GM18907 (cell line): Measurements from ENCODE around the gene UBE2H.

Experiments used
- ATAC-seq: cut with Tn5 transposase; IDR thresholded peaks from one replicate; pipeline ENCODE4 v1.9.1; 2021; ENCODE audit warnings: mild to moderate bottlenecking, moderate library complexity; ENCODE audit not compliant: unreplicated experiment

UBE2H gene

GRCh38 chr7:129793506-129794310 lies 159.1 kb downstream of the UBE2H start:
- ATAC-seq, result no peak

GRCh38 chr7:129792721-129793120 lies 160.0 kb downstream of the UBE2H start:
- no peak for ATAC-seq

DNA sequence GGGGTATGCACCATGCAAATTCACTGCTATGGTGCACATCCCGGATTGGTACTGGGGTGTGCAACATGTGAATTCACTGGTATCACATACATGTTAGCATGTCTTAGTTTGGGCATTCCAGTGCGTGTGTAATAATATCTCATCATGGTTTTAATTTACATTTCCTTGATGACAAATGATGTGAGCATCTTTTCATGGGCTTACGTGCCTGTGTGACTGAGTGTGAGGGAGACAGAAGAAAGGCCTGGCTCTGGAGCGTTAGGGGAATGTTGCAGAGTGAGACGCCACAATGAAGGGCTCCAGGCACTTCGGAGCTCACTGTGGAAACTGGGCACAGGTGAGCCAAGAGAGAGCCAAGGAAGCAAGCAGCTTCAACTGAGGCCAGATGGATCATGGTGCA lies 162.6 kb downstream of the UBE2H start:
- no peak for ATAC-seq

DNA sequence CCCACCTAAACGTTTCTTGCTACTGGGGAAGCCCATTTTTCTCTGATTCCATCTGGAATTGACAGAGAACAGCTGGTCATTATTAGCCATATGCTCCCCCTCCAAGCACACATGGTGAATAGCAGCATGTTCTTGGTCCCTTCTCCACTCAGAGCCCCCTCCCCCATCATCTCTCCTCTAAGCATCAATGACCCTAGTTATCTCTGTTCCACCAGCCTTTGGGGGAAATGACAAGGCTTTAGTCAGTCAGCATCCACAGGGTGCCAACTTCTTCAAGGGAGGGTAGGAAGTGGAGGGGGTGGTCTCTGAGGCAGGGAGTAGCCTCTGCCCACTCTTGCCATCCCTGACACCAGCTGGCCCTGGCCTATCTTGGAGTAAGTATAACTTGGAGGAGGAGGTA lies 163.1 kb downstream of the UBE2H start:
- ATAC-seq, result no peak

GRCh38 chr7:129789000-129789399 lies 163.8 kb downstream of the UBE2H start:
- no peak for ATAC-seq

GRCh38 chr7:129786825-129787563 lies 165.8 kb downstream of the UBE2H start:
- ATAC-seq, result no peak

- ATAC-seq, result no peak
Measured at GRCh38 chr7:129785685-129786514, 166.9 kb downstream of the UBE2H start.

GRCh38 chr7:129784783-129785684 lies 167.7 kb downstream of the UBE2H start:
- ATAC-seq, result no peak

DNA sequence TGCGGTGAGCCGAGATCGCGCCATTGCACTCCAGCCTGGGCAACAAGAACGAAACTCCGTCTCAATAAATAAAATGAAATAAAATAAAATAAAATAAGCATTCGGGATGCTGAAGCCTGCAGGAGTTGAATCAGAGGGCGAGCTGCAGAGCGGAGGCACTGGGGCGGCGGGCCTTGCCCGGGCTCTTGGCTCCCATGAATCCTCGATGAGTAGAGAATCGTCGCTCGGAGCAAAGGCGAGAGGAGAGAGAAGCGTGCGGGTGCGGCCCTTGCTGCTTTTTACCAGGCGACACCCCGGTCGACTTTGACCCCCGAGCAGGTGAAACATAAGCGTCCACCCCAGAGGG lies 168.3 kb downstream of the UBE2H start:
- no peak for ATAC-seq

DNA sequence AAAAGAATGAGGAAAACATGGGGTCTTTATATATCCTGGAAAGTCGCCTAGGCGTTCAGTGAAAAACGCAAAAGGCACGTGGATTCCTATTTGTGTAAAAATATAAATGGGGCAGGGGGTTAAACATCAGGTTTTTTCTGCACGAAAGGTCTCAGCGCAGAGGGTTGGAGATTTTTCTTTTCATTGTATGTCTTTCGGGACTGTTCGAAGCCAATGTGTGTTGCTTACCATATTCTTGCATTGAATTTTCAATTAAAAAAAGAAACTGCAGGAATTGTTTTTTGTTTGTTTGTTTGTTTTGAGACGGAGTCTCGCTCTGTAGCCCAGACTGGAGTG lies 169.2 kb downstream of the UBE2H start:
- ATAC-seq, result no peak

- ATAC-seq, result no peak
Measured at GRCh38 chr7:129782818-129783583, 169.8 kb downstream of the UBE2H start.

DNA sequence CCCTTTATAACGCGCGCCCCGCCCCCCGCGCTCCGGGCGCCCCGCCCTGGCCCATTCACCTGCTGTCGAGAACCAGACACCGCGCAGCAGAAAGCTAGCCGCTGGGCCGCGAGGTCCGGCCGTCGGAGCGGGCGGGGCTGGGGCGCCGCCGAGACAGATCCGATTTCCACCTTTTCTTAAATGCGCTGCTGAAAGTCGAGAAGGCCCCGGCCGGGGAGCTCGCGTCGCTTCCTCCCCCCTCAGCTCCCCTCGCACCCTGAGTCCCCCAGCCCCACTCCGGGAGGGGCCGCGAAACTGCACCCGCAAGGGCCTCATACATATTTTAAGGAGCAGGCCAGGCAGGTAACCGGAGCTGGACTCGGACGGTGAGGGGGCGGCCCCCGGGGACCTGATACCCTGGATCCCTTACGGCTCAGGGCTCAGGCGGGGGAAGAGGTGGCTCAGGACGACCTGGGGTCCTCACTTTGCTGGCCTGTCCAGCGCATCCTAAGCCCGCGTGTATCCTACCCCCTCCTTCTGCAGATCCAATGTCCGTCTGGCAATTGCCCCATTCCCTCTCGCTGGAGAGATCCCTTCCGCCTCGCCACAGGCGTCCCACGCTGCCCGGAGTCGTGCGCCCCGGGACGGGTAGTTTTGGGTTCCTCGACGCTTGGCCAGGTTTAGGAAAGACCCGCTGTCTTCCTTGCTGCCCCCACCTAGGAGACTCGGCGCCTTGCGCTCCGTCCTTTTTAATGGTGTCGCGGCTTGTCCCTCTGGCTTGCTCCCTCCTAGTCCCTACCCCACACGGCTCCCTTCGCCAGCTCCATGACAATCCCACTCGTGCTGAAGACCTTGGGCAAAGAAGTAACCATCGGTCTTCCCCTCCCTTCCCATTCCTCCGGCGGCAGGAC lies 170.6 kb downstream of the UBE2H start:
- no peak for ATAC-seq

GRCh38 chr7:129780974-129781927 lies 171.5 kb downstream of the UBE2H start:
- no peak for ATAC-seq
